Activated CD4-positive, alpha-beta T cell treated with anti-CD3 and anti-CD28 coated beads, Interleukin-2, amount 50 U/mL, for 16 hours (primary cell): ENCODE measurements around the gene KHSRP.
A peak's percentile ranks its signal among the peaks of the same experiment; 100 is the strongest.
"Not testable (repeated sequence)": the region's sequence is repeated elsewhere in the genome, so short reads cannot be mapped to it uniquely, and the experiment has no call there.

ENCODE experiments used
- DNase-seq: peaks from one replicate; pipeline ENCODE4 v3.0.0-alpha.2; 2020

KHSRP gene

GRCh38 chr19:6450166-6450565, 25.6 kb upstream of the KHSRP start:
- DNase-seq, result no peak

- no peak for DNase-seq
These were observed 23.4 kb upstream of the KHSRP start for GRCh38 chr19:6448045-6448444.

- DNase-seq, result no peak
These were observed 21.8 kb upstream of the KHSRP start for GRCh38 chr19:6446452-6446851.

GRCh38 chr19:6443986-6444385, 19.4 kb upstream of the KHSRP start:
- DNase-seq, result no peak

- no peak for DNase-seq
These were observed 17.6 kb upstream of the KHSRP start for GRCh38 chr19:6442087-6442688.

GRCh38 chr19:6440905-6441304, 16.3 kb upstream of the KHSRP start:
- no peak for DNase-seq

- no peak for DNase-seq
These were observed 15.1 kb upstream of the KHSRP start for GRCh38 chr19:6439743-6440142.

GRCh38 chr19:6433663-6434062, 9.1 kb upstream of the KHSRP start, which contains the start of gene SLC25A41:
Gene SLC25A41 (minus strand): TSS chr19:6433763. CDS start chr19:6433693, 70 bp downstream.
- DNase-seq, result no peak

GRCh38 chr19:6433165-6433564, 8.6 kb upstream of the KHSRP start:
- DNase-seq, result no peak

GRCh38 chr19:6431891-6432290, 7.3 kb upstream of the KHSRP start:
- DNase-seq, result no peak

GRCh38 chr19:6429419-6430221, 5.0 kb upstream of the KHSRP start:
- no peak for DNase-seq

- not testable (repeated sequence) for DNase-seq
These were observed 4.2 kb upstream of the KHSRP start for GRCh38 chr19:6428692-6429418.

- DNase-seq, result no peak
These were observed 2.5 kb upstream of the KHSRP start for GRCh38 chr19:6427131-6427530.

- no peak for DNase-seq
These were observed 1.4 kb upstream of the KHSRP start for GRCh38 chr19:6425732-6426620.

- DNase-seq, result peak; percentile 100
These were observed 524 bp upstream of the KHSRP start for GRCh38 chr19:6424939-6425731.

GRCh38 chr19:6423499-6424194, 964 bp downstream of the KHSRP start:
- peak; percentile 51 for DNase-seq

GRCh38 chr19:6421075-6422014, 3.3 kb downstream of the KHSRP start:
- no peak for DNase-seq

- DNase-seq, result no peak
These were observed 6.1 kb downstream of the KHSRP start for GRCh38 chr19:6418562-6418932.

GRCh38 chr19:6417713-6418561, 6.7 kb downstream of the KHSRP start:
- no peak for DNase-seq
